HepG2 (cell line): ENCODE data around the gene GATM. TPM values are rescaled to one million over a fixed set of nuclear protein-coding genes. Genes with fewer than 3 reads are reported as not detected.

ENCODE experiments used
- CTCF ChIP-seq: sonication (generic); formaldehyde crosslinking; IDR thresholded peaks from 2 replicates; pipeline ENCODE4 v1.5.0; 2020; ENCODE audit warnings: mild to moderate bottlenecking, missing genetic modification reagents, moderate library complexity
- SOX6 ChIP-seq, 2 experiments: fragments of 450-650 bp in 1 of 2; sonication (generic) in 1 of 2; formaldehyde crosslinking in 1 of 2; IDR thresholded peaks; 2 replicates each; pipeline versions ENCODE4 v1.4.0 to v1.6.1; 2017 to 2020; ENCODE audit warnings: antibody characterized with exemption in 1 of 2, mild to moderate bottlenecking in 1 of 2, missing genetic modification reagents in 1 of 2
- STAT5B ChIP-seq: sonication (generic); formaldehyde crosslinking; IDR thresholded peaks from 2 replicates; pipeline ENCODE4 v1.4.0; 2020; ENCODE audit warnings: missing genetic modification reagents
- ZKSCAN8 ChIP-seq: IDR thresholded peaks from 2 replicates; pipeline ENCODE4 v1.6.1; 2016; ENCODE audit warnings: borderline replicate concordance, missing genetic modification reagents, missing compliant biosample characterization
- ZMAT3 ChIP-seq: sonication (generic); formaldehyde crosslinking; conservative IDR thresholded peaks from 2 replicates; pipeline ENCODE4 v1.7.0; 2021; ENCODE audit warnings: missing genetic modification reagents
- ZNF326 ChIP-seq: sonication (generic); formaldehyde crosslinking; IDR thresholded peaks from 2 replicates; pipeline ENCODE4 v1.4.0; 2020; ENCODE audit warnings: missing genetic modification reagents, borderline replicate concordance
- ZNF44 ChIP-seq: sonication (generic); formaldehyde crosslinking; IDR thresholded peaks from 2 replicates; pipeline ENCODE4 v1.5.1; 2020; ENCODE audit warnings: mild to moderate bottlenecking, missing genetic modification reagents
- ZNF713 ChIP-seq: sonication (generic); formaldehyde crosslinking; IDR thresholded peaks from 2 replicates; pipeline ENCODE4 v1.4.0; 2020; ENCODE audit warnings: mild to moderate bottlenecking, missing genetic modification reagents
- ZSCAN30 ChIP-seq: sonication (generic); formaldehyde crosslinking; IDR thresholded peaks from 2 replicates; pipeline ENCODE4 v1.5.0; 2020; ENCODE audit warnings: mild to moderate bottlenecking, missing genetic modification reagents
- polyA plus RNA-seq, 8 experiments: library from polyadenylated mRNA; depleted of rRNA in 3 of 8; stranded (reverse) in 7 of 8; unstranded in 1 of 8; fragments of >200 nt; fragmentation: Illumina TruSeq in 4 of 8; extraction: Trizol in 4 of 8; gene quantifications; 2 replicates each; pipeline versions ENCODE4 v1.2.1 to v1.2.3, GENCODE V29; 2011 to 2016; ENCODE audit warnings: low read depth in 4 of 8, missing spikeins in 1 of 8, mixed read lengths in 1 of 8; ENCODE audit not compliant: insufficient read depth in 1 of 8
- total RNA-seq, 5 experiments: library from RNA; depleted of rRNA; stranded (reverse); fragments of >200 nt; fragmentation: Illumina TruSeq; extraction: Trizol; gene quantifications; 2 replicates each; pipeline ENCODE4 v1.2.3, GENCODE V29; 2016; ENCODE audit warnings: low read depth in 1 of 5
- TF ChIP-seq, protein P1 (sequence below): sonication (generic); formaldehyde crosslinking; conservative IDR thresholded peaks from 2 replicates; pipeline ENCODE4 v1.8.0; 2022; ENCODE audit warnings: missing genetic modification reagents
- TF ChIP-seq, protein P2 (sequence below), 2 experiments: fragments of 450-650 bp in 1 of 2; sonication (generic) in 1 of 2; formaldehyde crosslinking in 1 of 2; IDR thresholded peaks; 2 replicates each; pipeline versions ENCODE4 v1.6.1 to v1.8.0; 2016 to 2022; ENCODE audit warnings: antibody characterized with exemption in 1 of 2, mild to moderate bottlenecking in 1 of 2, missing genetic modification reagents in 1 of 2
- TF ChIP-seq, protein P3 (sequence below): sonication (generic); formaldehyde crosslinking; IDR thresholded peaks from 2 replicates; pipeline ENCODE4 v1.4.0; 2020; ENCODE audit warnings: mild to moderate bottlenecking, missing genetic modification reagents
- TF ChIP-seq, protein P4 (sequence below): IDR thresholded peaks from 2 replicates; pipeline ENCODE4 v1.6.1; 2018; ENCODE audit warnings: missing genetic modification reagents, mild to moderate bottlenecking, missing compliant biosample characterization

Gene GATM
- total and polyA plus RNA-seq, 2 of the 13 experiments (the other 11 are each of a cell fraction or from before 2014, with no cell fraction given) = 2.1 to 16.8 TPM

DNA sequence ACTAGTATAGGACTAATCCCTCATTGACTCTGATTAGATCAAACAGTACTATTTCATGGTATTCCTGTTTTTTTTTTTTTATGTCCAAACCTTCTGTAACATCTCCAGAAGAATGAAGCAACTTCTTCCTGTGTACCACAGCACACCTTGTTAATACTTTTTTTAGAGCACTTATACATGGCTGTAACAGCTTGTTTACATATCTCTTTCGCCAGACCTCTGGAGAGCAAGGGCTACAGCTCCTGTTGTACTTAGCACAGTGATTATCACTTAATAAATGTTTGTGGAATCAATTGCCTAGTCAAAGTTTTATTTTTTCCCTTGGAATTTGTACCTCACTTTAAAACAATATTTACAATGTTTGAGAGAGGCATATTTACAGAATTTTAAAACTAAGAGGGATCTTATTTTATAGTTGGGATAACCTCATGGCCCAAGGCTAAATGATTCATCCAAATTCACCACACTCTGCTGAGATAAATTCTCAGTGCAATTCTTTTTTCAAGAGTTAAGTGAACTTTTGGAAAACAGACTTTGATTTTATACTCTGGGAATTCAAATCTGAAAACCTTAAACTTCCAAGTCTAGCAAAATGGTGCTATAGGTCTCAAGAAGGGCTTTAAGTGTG is 9.2 kb upstream of the GATM start (continued):
- TF ChIP-seq CTCF (CRISPR knock-in tag) = no peak
- TF ChIP-seq, protein P1, sequence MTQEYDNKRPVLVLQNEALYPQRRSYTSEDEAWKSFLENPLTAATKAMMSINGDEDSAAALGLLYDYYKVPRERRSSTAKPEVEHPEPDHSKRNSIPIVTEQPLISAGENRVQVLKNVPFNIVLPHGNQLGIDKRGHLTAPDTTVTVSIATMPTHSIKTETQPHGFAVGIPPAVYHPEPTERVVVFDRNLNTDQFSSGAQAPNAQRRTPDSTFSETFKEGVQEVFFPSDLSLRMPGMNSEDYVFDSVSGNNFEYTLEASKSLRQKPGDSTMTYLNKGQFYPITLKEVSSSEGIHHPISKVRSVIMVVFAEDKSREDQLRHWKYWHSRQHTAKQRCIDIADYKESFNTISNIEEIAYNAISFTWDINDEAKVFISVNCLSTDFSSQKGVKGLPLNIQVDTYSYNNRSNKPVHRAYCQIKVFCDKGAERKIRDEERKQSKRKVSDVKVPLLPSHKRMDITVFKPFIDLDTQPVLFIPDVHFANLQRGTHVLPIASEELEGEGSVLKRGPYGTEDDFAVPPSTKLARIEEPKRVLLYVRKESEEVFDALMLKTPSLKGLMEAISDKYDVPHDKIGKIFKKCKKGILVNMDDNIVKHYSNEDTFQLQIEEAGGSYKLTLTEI = no peak
- TF ChIP-seq ZKSCAN8 (CRISPR knock-in tag) = no peak; the same call in 1 of the 2 replicates
- no peak for TF ChIP-seq SOX6 (IDR thresholded peaks at IDR 0.05)
- peak; percentile 85 for TF ChIP-seq SOX6 (CRISPR knock-in tag; IDR thresholded peaks at IDR 0.05)
- TF ChIP-seq STAT5B = no peak
- TF ChIP-seq, protein P2, sequence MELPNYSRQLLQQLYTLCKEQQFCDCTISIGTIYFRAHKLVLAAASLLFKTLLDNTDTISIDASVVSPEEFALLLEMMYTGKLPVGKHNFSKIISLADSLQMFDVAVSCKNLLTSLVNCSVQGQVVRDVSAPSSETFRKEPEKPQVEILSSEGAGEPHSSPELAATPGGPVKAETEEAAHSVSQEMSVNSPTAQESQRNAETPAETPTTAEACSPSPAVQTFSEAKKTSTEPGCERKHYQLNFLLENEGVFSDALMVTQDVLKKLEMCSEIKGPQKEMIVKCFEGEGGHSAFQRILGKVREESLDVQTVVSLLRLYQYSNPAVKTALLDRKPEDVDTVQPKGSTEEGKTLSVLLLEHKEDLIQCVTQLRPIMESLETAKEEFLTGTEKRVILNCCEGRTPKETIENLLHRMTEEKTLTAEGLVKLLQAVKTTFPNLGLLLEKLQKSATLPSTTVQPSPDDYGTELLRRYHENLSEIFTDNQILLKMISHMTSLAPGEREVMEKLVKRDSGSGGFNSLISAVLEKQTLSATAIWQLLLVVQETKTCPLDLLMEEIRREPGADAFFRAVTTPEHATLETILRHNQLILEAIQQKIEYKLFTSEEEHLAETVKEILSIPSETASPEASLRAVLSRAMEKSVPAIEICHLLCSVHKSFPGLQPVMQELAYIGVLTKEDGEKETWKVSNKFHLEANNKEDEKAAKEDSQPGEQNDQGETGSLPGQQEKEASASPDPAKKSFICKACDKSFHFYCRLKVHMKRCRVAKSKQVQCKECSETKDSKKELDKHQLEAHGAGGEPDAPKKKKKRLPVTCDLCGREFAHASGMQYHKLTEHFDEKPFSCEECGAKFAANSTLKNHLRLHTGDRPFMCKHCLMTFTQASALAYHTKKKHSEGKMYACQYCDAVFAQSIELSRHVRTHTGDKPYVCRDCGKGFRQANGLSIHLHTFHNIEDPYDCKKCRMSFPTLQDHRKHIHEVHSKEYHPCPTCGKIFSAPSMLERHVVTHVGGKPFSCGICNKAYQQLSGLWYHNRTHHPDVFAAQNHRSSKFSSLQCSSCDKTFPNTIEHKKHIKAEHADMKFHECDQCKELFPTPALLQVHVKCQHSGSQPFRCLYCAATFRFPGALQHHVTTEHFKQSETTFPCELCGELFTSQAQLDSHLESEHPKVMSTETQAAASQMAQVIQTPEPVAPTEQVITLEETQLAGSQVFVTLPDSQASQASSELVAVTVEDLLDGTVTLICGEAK (IDR thresholded peaks at IDR 0.05) = no peak
- TF ChIP-seq, protein P2 (CRISPR knock-in tag; IDR thresholded peaks at IDR 0.05) = no peak
- no peak for TF ChIP-seq ZNF713 (CRISPR knock-in tag)
- TF ChIP-seq, protein P3, sequence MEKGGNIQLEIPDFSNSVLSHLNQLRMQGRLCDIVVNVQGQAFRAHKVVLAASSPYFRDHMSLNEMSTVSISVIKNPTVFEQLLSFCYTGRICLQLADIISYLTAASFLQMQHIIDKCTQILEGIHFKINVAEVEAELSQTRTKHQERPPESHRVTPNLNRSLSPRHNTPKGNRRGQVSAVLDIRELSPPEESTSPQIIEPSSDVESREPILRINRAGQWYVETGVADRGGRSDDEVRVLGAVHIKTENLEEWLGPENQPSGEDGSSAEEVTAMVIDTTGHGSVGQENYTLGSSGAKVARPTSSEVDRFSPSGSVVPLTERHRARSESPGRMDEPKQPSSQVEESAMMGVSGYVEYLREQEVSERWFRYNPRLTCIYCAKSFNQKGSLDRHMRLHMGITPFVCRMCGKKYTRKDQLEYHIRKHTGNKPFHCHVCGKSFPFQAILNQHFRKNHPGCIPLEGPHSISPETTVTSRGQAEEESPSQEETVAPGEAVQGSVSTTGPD (CRISPR knock-in tag) = 0 out of 2 replicates have a peak, but pooled peaks have one; percentile 46
- no peak for TF ChIP-seq ZNF326 (CRISPR knock-in tag)
- TF ChIP-seq ZSCAN30 (CRISPR knock-in tag) = no peak
- no peak for TF ChIP-seq ZNF44
- TF ChIP-seq, protein P4, sequence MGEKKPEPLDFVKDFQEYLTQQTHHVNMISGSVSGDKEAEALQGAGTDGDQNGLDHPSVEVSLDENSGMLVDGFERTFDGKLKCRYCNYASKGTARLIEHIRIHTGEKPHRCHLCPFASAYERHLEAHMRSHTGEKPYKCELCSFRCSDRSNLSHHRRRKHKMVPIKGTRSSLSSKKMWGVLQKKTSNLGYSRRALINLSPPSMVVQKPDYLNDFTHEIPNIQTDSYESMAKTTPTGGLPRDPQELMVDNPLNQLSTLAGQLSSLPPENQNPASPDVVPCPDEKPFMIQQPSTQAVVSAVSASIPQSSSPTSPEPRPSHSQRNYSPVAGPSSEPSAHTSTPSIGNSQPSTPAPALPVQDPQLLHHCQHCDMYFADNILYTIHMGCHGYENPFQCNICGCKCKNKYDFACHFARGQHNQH (CRISPR knock-in tag) = 0 out of 2 replicates have a peak, but pooled peaks have one; percentile 46
- TF ChIP-seq ZMAT3 (CRISPR knock-in tag) = no peak
